HL-60 (cell line): ENCODE measurements around the gene DLL1.
"Not testable (repeated sequence)": the region's sequence is repeated elsewhere in the genome, so short reads cannot be mapped to it uniquely, and the experiment has no call there.

Experiments
- DNase-seq, 2 experiments: peaks; one replicate each; pipeline ENCODE4 v3.0.0-alpha.2; 2010 to 2020; ENCODE audit warnings: low read depth in 1 of 2, low spot score in 1 of 2
- H3K27ac ChIP-seq: fragments of 250-450 bp; sonication (Bioruptor Pico); replicated peaks from 2 replicates; pipeline ENCODE4 v1.5.1; 2020; ENCODE audit warnings: mild to moderate bottlenecking, moderate library complexity
- H3K27me3 ChIP-seq: fragments of 250-450 bp; sonication (Bioruptor Pico); 2 replicates; pipeline ENCODE4 v1.5.1; 2021; ENCODE audit warnings: mild to moderate bottlenecking, moderate library complexity; ENCODE audit not compliant: insufficient read depth, poor library complexity, severe bottlenecking
- H3K4me3 ChIP-seq: replicated peaks from 2 replicates; pipeline ENCODE4 v1.5.1; 2011; ENCODE audit warnings: mild to moderate bottlenecking, control low read depth, low read length; ENCODE audit not compliant: insufficient read depth
- CTCF ChIP-seq: IDR thresholded peaks from one replicate; pipeline ENCODE4 v1.5.1; 2011; ENCODE audit warnings: low read length, control low read depth, inconsistent platforms; ENCODE audit not compliant: insufficient read depth
- GABPA ChIP-seq: IDR thresholded peaks from 2 replicates; pipeline ENCODE4 v1.6.1; 2012; ENCODE audit warnings: low read depth
- POLR2AphosphoS5 ChIP-seq: IDR thresholded peaks from 2 replicates; pipeline ENCODE4 v1.6.1; 2012; ENCODE audit warnings: low read depth
- REST ChIP-seq: IDR thresholded peaks from 2 replicates; pipeline ENCODE4 v1.6.1; 2012; ENCODE audit warnings: low read depth; ENCODE audit not compliant: insufficient replicate concordance
- SPI1 ChIP-seq: IDR thresholded peaks from 2 replicates; pipeline ENCODE4 v1.6.1; 2012; ENCODE audit warnings: low read depth, mild to moderate bottlenecking, borderline replicate concordance

Gene DLL1

GRCh38 chr6:170266061-170266825 lies 24.6 kb downstream of the DLL1 start:
- no peak for TF ChIP-seq SPI1
- TF ChIP-seq CTCF = no peak
- TF ChIP-seq POLR2AphosphoS5 = no peak
- no peak for TF ChIP-seq REST
- no peak for TF ChIP-seq GABPA
- Histone ChIP-seq H3K27ac (no peak overlapping the region), H3K4me3 (no peak overlapping the region), H3K27me3 (peaks cover 2% of the 10 kb centered on the region)
- DNase-seq = peak in 1 of 2 experiments; percentile 9

GRCh38 chr6:170265655-170266054 lies 25.2 kb downstream of the DLL1 start:
- H3K27me3 ChIP-seq = peaks cover 3% of the 10 kb centered on the region
- DNase-seq = no peak
- no peak for TF ChIP-seq POLR2AphosphoS5
- no peak overlapping the region for H3K4me3 ChIP-seq
- H3K27ac ChIP-seq = no peak overlapping the region

- not testable (repeated sequence) for H3K27ac ChIP-seq, DNase-seq, H3K4me3 ChIP-seq, H3K27me3 ChIP-seq
Measured at GRCh38 chr6:170264644-170265043, 26.2 kb downstream of the DLL1 start.

GRCh38 chr6:170264086-170264485 lies 26.8 kb downstream of the DLL1 start:
- no peak overlapping the region for H3K27ac ChIP-seq
- no peak overlapping the region for H3K4me3 ChIP-seq
- TF ChIP-seq CTCF = no peak
- TF ChIP-seq GABPA = no peak
- TF ChIP-seq SPI1 = no peak
- no peak for TF ChIP-seq REST
- H3K27me3 ChIP-seq = peaks cover 3% of the 10 kb centered on the region
- no peak for DNase-seq

- peaks cover 3% of the 10 kb centered on the region for H3K27me3 ChIP-seq
- no peak overlapping the region for H3K4me3 ChIP-seq
- no peak for DNase-seq
- no peak overlapping the region for H3K27ac ChIP-seq
- TF ChIP-seq CTCF (no peak), POLR2AphosphoS5 (no peak), SPI1 (no peak)
Measured at GRCh38 chr6:170263410-170263809, 27.5 kb downstream of the DLL1 start.
